Keratinocyte (primary cell): Measurements from ENCODE around the gene TMED3.

Experiments
- EZH2 ChIP-seq: IDR thresholded peaks from one replicate; pipeline ENCODE4 v1.6.1; 2012; ENCODE audit warnings: inconsistent platforms, mild to moderate bottlenecking, low read length, moderate library complexity
- TF ChIP-seq, protein P1 (sequence below), 3 experiments: IDR thresholded peaks in 1 of 3; conservative IDR thresholded peaks in 1 of 3; optimal IDR thresholded peaks in 1 of 3; 2 replicates in 2 of 3; 3 replicates in 1 of 3; pipeline versions ENCODE3 to v1.5.1; 2011; ENCODE audit warnings: low read length in 3 of 3, mild to moderate bottlenecking in 3 of 3, moderate library complexity in 2 of 3, control low read depth in 1 of 3, inconsistent platforms in 1 of 3; ENCODE audit not compliant: insufficient read depth in 2 of 3; ENCODE audit errors: extremely low read depth in 1 of 3

DNA sequence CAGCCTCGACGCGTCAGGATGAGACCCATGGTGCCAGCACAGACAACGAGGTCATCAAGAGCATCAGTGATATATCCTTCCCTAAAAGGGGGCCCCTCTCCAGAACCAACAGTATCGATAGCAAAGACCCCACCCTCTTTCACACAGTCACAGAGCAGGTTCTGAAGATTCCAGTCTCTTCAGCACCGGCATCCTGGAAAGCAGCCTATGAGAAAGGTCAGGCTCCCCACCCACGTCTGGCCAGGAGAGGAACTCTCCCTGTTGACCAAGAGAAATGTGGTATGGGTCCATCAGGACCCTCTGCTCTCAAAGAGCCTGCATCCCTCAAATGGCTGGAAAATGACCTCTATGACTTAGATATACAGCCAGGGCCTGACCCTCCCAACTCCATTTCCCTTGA, 16.8 kb upstream of the TMED3 start:
- TF ChIP-seq, protein P1, sequence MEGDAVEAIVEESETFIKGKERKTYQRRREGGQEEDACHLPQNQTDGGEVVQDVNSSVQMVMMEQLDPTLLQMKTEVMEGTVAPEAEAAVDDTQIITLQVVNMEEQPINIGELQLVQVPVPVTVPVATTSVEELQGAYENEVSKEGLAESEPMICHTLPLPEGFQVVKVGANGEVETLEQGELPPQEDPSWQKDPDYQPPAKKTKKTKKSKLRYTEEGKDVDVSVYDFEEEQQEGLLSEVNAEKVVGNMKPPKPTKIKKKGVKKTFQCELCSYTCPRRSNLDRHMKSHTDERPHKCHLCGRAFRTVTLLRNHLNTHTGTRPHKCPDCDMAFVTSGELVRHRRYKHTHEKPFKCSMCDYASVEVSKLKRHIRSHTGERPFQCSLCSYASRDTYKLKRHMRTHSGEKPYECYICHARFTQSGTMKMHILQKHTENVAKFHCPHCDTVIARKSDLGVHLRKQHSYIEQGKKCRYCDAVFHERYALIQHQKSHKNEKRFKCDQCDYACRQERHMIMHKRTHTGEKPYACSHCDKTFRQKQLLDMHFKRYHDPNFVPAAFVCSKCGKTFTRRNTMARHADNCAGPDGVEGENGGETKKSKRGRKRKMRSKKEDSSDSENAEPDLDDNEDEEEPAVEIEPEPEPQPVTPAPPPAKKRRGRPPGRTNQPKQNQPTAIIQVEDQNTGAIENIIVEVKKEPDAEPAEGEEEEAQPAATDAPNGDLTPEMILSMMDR (optimal IDR thresholded peaks at IDR 0.05 in 1 of 3, IDR thresholded peaks at IDR 0.05 in 1 of 3, conservative IDR thresholded peaks at IDR 0.05 in 1 of 3; ENCODE audit: extremely low read depth in 1 of 3, insufficient read depth in 2 of 3, low read length in 3 of 3), result no peak
- TF ChIP-seq EZH2, result no peak
